HepG2 (cell line): ENCODE measurements around the gene DDX10.

ENCODE experiments used
- EZH2 ChIP-seq: conservative IDR thresholded peaks from 2 replicates; pipeline ENCODE4 v1.6.1; 2012; ENCODE audit warnings: mild to moderate bottlenecking, low read depth, low read length, moderate library complexity
- ZNF569 ChIP-seq: sonication (generic); formaldehyde crosslinking; IDR thresholded peaks from 2 replicates; pipeline ENCODE4 v1.5.0; 2020; ENCODE audit warnings: mild to moderate bottlenecking, missing genetic modification reagents, moderate library complexity, borderline replicate concordance

- TF ChIP-seq EZH2 (no peak), ZNF569 (CRISPR knock-in tag) (no peak)
Measured at GRCh38 chr11:108926171-108926840, 261.4 kb downstream of the DDX10 start.
